Thyroid gland (tissue), 4 donors: Measurements from ENCODE around the gene ZMYND10.

ENCODE experiments used
- POLR2A ChIP-seq, 2 donors: fragments of 450-650 bp; IDR thresholded peaks; one replicate each; pipeline ENCODE4 v1.6.1; 2017; ENCODE audit warnings: antibody characterized with exemption in 2 of 2, mild to moderate bottlenecking in 2 of 2, moderate library complexity in 1 of 2
- TF ChIP-seq, protein P1 (sequence below), 6 experiments: fragments of 200-600 bp in 3 of 6; fragments of 450-650 bp in 3 of 6; sonication (generic) in 3 of 6; IDR thresholded peaks; one replicate each; pipeline ENCODE4 v1.5.1; 2016 to 2019; ENCODE audit warnings: antibody characterized with exemption in 6 of 6, mild to moderate bottlenecking in 2 of 6, inconsistent platforms in 1 of 6, moderate library complexity in 1 of 6

DNA sequence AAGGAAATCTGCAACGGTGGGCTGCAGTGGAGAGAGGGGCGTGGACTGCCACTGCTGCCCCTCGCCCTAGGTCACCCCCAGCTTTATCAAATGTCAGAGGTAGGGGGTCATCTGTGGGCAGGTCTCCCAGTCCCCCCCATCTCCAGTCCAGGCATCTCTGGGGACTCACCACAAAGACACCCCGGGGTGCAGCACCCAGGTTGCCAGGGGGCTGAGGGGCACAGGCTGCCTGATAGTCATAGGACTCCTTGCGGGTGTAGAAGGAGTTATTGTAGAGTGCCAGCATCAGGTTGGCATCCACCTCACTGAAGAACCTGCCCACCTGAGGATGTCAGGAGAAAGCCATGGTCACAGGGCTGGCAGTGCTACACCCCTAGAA lies 20.3 kb upstream of the ZMYND10 start:
- TF ChIP-seq, protein P1, sequence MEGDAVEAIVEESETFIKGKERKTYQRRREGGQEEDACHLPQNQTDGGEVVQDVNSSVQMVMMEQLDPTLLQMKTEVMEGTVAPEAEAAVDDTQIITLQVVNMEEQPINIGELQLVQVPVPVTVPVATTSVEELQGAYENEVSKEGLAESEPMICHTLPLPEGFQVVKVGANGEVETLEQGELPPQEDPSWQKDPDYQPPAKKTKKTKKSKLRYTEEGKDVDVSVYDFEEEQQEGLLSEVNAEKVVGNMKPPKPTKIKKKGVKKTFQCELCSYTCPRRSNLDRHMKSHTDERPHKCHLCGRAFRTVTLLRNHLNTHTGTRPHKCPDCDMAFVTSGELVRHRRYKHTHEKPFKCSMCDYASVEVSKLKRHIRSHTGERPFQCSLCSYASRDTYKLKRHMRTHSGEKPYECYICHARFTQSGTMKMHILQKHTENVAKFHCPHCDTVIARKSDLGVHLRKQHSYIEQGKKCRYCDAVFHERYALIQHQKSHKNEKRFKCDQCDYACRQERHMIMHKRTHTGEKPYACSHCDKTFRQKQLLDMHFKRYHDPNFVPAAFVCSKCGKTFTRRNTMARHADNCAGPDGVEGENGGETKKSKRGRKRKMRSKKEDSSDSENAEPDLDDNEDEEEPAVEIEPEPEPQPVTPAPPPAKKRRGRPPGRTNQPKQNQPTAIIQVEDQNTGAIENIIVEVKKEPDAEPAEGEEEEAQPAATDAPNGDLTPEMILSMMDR (IDR thresholded peaks at IDR 0.05), result no peak
- TF ChIP-seq POLR2A (IDR thresholded peaks at IDR 0.05), result no peak
